ENCODE data around the gene PRDM1.

- no peak for TF ChIP-seq CTCF (conservative IDR thresholded peaks at IDR 0.05 in 1 of 2, IDR thresholded peaks at IDR 0.05 in 1 of 2; ENCODE audit: low read depth in 1 of 2, low read length in 2 of 2)
- no peak for TF ChIP-seq EZH2 (IDR thresholded peaks at IDR 0.05; ENCODE audit: low read length, missing control alignments)
These were observed 59.0 kb downstream of the PRDM1 start for GRCh38 chr6:106145144-106145543.
